Measurements from ENCODE around the gene HLA-DOA. TPM values are rescaled to one million over a fixed set of nuclear protein-coding genes. Genes with fewer than 3 reads are reported as not detected.

The HLA-DOA gene
- total RNA-seq (2012; rRNA removed): not detected in 2 replicates

DNA sequence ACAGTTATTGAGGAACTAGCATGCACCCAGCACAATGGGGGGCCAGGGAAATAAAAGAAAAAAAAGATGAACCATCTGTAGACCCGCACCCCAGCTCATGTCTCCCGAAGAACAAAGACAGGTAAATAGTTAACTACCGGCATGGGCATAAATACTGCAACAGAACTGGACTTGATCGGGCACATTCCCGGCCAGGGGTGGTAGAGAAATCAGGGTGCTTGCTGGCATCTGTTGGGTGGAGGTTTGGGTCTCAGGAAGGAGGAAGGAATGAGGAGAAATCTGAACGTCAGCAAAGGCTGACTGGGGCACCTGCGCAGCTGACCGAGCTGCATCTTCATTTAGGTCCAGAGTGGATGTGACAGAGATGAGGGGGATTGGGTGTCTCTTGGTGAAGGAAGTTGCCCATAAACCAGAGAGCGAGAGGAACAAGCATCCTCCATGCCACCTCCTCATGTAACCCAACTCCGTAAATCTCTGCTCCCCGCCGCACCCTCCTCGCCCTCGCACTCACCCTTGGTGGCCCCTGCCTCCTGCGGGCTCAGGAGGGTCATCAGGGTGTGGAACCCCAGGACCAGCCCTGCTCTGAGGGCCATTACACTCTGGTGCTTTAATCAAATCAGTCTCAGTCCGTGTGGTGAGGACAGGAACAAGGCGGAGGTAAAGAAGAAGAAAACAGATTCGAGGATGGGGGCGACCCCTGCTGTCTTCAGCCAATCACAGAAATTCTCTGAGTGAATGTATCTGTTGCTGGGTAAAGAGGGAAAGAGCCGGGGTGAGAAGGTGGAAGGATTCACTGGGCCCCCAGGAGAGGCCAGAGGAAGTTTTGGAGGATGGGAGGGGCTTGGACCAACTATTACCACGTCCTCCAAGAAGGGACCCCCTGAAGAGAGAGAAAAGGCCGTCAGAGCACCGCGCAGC lies at the start of gene HLA-DOA:
TSS of gene HLA-DOA (minus strand) at position 648 of the 918 bp plus-strand sequence.
- H3K9me3 ChIP-seq (replicated peaks; ENCODE audit: low read length): no peaks in the 10 kb centered on the region
- no peak within 1 kb of the TSS for H3K9ac ChIP-seq (ENCODE audit: low read depth, low read length)
- H3K4me2 ChIP-seq (ENCODE audit: low read length): peak within 1 kb of the TSS; percentile 23
- no peak within 1 kb of the TSS for H3K4me3 ChIP-seq (ENCODE audit: low read length)
- peaks cover 85% of the 10 kb centered on the region for H3K27me3 ChIP-seq (ENCODE audit: control insufficient read depth, insufficient read depth, low read length)
- no peaks in the 10 kb centered on the region for H3K4me1 ChIP-seq (ENCODE audit: control insufficient read depth, insufficient read depth, low read length)
- no peaks in the 10 kb centered on the region for H3K36me3 ChIP-seq (ENCODE audit: insufficient read depth, low read length)

DNA sequence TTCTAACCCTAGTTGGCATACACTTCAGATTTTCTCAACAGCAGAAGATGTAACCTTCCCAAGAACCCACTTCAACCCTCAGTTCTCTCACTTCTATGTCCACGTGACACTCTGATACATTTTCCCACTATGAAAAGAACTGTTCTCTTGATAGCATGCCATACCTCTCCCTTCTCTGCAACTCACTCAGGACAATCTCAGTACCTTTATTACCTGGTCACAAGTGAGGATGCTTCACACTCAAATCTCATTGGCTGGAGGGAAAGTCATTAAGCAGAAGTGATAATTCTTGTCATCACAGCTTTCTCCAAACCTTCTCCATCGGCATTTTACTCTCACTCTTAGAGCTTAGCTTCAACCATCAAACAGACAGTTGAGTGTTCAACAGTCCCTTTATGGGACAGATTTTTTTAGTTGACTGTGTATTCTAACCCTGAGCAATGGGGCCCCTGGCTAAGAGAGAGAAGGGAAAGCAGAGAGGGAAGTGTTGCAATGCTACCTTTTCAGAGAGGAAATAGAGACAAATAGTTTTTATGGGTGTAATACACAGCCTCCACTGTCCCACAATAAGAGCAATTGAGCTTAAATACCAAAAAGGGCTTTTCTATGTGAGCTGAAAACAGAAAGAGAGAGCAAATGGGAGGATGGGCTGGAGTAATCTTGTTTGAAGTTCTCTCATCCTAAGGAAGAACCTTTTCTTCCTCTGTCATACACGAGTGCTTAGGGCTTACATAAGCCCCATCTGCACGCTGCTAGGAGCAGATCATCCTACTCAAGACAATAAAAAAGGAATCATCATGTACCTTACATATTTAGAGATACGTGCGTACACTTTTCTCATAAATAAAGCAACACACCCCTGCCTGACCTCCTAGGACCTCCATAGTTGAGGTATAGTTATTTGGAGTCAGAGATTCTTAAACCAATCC lies 48.1 kb upstream of the HLA-DOA start:
- Histone ChIP-seq H3K36me3 (ENCODE audit: insufficient read depth, low read length) (no peaks in the 10 kb centered on the region), H3K4me3 (ENCODE audit: low read length) (no peak overlapping the region), H3K27me3 (ENCODE audit: control insufficient read depth, insufficient read depth, low read length) (peaks cover 44% of the 10 kb centered on the region), H3K9me3 (replicated peaks; ENCODE audit: low read length) (no peaks in the 10 kb centered on the region), H3K4me1 (ENCODE audit: control insufficient read depth, insufficient read depth, low read length) (no peaks in the 10 kb centered on the region), H3K4me2 (ENCODE audit: low read length) (no peak overlapping the region), H3K9ac (ENCODE audit: low read depth, low read length) (no peak overlapping the region)

DNA sequence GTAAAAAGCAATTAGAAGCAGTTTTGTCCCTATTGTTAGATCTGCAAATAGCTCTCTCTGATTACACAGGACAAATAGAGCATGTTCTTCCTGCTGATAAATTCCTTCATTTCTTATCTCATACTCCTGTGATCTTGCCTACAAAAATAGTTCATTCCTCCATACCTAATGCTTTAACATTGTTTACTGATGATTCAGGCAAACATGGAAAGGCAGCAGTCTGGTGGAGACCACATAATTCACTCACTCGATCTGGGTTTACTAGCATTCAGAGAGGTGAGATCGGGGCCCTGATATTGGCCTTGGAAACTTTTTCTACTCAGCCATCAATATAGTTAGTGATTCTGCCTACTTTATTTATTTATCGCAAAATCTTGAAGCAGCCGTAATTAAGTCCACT lies 43.8 kb upstream of the HLA-DOA start:
- peaks cover 68% of the 10 kb centered on the region for H3K27me3 ChIP-seq (ENCODE audit: control insufficient read depth, insufficient read depth, low read length)
- H3K9me3 ChIP-seq (replicated peaks; ENCODE audit: low read length): no peaks in the 10 kb centered on the region
- H3K4me2 ChIP-seq (ENCODE audit: low read length): no peak overlapping the region
- no peak overlapping the region for H3K9ac ChIP-seq (ENCODE audit: low read depth, low read length)
- no peaks in the 10 kb centered on the region for H3K4me1 ChIP-seq (ENCODE audit: control insufficient read depth, insufficient read depth, low read length)
- no peaks in the 10 kb centered on the region for H3K36me3 ChIP-seq (ENCODE audit: insufficient read depth, low read length)
- no peak overlapping the region for H3K4me3 ChIP-seq (ENCODE audit: low read length)

GRCh38 chr6:33052627-33053026 lies 43.2 kb upstream of the HLA-DOA start:
- no peak overlapping the region for H3K4me2 ChIP-seq (ENCODE audit: low read length)
- no peaks in the 10 kb centered on the region for H3K36me3 ChIP-seq (ENCODE audit: insufficient read depth, low read length)
- no peaks in the 10 kb centered on the region for H3K4me1 ChIP-seq (ENCODE audit: control insufficient read depth, insufficient read depth, low read length)
- H3K9me3 ChIP-seq (replicated peaks; ENCODE audit: low read length): no peaks in the 10 kb centered on the region
- H3K4me3 ChIP-seq (ENCODE audit: low read length): no peak overlapping the region
- no peak overlapping the region for H3K9ac ChIP-seq (ENCODE audit: low read depth, low read length)
- H3K27me3 ChIP-seq (ENCODE audit: control insufficient read depth, insufficient read depth, low read length): peaks cover 67% of the 10 kb centered on the region

DNA sequence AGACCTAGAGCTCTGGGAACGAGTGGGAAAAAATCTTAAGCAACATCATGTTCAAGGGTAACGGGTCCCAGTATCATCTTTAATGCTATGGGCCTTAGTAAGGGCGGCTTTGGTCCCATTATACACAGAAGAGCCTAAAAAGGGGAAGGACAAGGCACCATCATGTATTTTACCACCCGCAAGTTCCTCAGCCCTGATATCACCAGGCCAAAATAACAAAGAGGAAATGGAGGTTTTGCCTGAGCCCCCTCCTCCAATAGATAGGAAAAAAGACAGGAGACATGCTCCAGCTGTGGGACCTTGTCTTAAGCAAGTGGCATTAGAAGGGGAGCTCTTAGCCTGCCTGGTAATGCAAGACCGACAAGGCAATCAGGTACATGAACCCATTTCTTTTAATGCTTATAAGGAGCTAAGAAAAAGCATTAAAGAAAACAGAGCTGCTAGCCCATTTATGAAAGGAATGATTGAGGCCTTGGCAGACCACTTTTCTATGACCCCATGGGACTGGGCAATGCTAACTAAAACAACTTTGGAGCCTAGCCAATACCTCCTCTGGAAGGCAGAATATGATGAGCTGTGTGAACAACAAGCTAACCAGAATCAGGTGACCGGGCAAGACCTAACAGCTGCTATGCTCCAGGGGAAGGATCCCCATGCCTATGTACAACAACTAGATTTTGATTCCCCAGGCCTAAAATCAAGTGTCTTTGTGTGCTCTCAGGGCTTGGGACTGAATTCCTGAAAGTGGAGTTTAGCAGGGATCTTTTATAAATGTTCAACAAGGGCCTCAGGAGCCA lies 40.8 kb upstream of the HLA-DOA start:
- H3K4me3 ChIP-seq (ENCODE audit: low read length): no peak overlapping the region
- peaks cover 69% of the 10 kb centered on the region for H3K27me3 ChIP-seq (ENCODE audit: control insufficient read depth, insufficient read depth, low read length)
- no peak overlapping the region for H3K4me2 ChIP-seq (ENCODE audit: low read length)
- H3K36me3 ChIP-seq (ENCODE audit: insufficient read depth, low read length): no peaks in the 10 kb centered on the region
- H3K9me3 ChIP-seq (replicated peaks; ENCODE audit: low read length): no peaks in the 10 kb centered on the region
- H3K4me1 ChIP-seq (ENCODE audit: control insufficient read depth, insufficient read depth, low read length): no peaks in the 10 kb centered on the region
- no peak overlapping the region for H3K9ac ChIP-seq (ENCODE audit: low read depth, low read length)

- H3K9me3 ChIP-seq (replicated peaks; ENCODE audit: low read length): no peaks in the 10 kb centered on the region
- no peaks in the 10 kb centered on the region for H3K36me3 ChIP-seq (ENCODE audit: insufficient read depth, low read length)
- no peaks in the 10 kb centered on the region for H3K4me1 ChIP-seq (ENCODE audit: control insufficient read depth, insufficient read depth, low read length)
These were observed 40.1 kb upstream of the HLA-DOA start for GRCh38 chr6:33049323-33050013.

DNA sequence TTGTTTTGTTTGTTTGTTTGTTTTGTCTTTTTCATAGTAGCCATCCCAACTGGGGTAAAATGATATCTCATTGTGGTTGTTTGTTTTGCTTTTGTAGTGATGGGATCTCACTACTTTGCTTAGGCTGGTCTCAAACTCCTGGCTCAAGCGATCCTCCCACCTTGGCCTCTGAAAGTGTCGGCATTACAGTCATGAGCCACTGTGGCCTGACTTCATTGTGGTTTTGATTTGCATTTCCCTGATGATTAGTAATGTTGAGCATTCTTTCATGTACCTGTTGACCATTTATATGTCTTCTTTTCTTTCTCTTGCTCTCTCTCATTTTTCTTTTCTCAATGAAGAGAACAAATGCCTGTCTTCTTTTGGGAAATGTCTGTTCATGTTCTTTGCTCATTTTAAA lies 30.8 kb upstream of the HLA-DOA start:
- Histone ChIP-seq H3K36me3 (ENCODE audit: insufficient read depth, low read length) (no peaks in the 10 kb centered on the region), H3K4me1 (ENCODE audit: control insufficient read depth, insufficient read depth, low read length) (no peaks in the 10 kb centered on the region), H3K4me3 (ENCODE audit: low read length) (no peak overlapping the region), H3K9me3 (replicated peaks; ENCODE audit: low read length) (no peaks in the 10 kb centered on the region), H3K9ac (ENCODE audit: low read depth, low read length) (no peak overlapping the region), H3K27me3 (ENCODE audit: control insufficient read depth, insufficient read depth, low read length) (peaks cover 48% of the 10 kb centered on the region), H3K4me2 (ENCODE audit: low read length) (no peak overlapping the region)

More at GRCh38 chr6:33049323-33050013, 40.1 kb upstream of the HLA-DOA start:
- Histone ChIP-seq H3K4me3 (ENCODE audit: low read length) (no peak overlapping the region), H3K9ac (ENCODE audit: low read depth, low read length) (no peak overlapping the region), H3K4me2 (ENCODE audit: low read length) (no peak overlapping the region), H3K27me3 (ENCODE audit: control insufficient read depth, insufficient read depth, low read length) (peaks cover 66% of the 10 kb centered on the region)

GRCh38 chr6:33036535-33036934 lies 27.1 kb upstream of the HLA-DOA start:
- no peak overlapping the region for H3K4me3 ChIP-seq (ENCODE audit: low read length)
- H3K36me3 ChIP-seq (ENCODE audit: insufficient read depth, low read length): no peaks in the 10 kb centered on the region
- H3K4me1 ChIP-seq (ENCODE audit: control insufficient read depth, insufficient read depth, low read length): no peaks in the 10 kb centered on the region
- H3K9ac ChIP-seq (ENCODE audit: low read depth, low read length): no peak overlapping the region
- no peak overlapping the region for H3K4me2 ChIP-seq (ENCODE audit: low read length)
- no peaks in the 10 kb centered on the region for H3K9me3 ChIP-seq (replicated peaks; ENCODE audit: low read length)
- H3K27me3 ChIP-seq (ENCODE audit: control insufficient read depth, insufficient read depth, low read length): peaks cover 74% of the 10 kb centered on the region

DNA sequence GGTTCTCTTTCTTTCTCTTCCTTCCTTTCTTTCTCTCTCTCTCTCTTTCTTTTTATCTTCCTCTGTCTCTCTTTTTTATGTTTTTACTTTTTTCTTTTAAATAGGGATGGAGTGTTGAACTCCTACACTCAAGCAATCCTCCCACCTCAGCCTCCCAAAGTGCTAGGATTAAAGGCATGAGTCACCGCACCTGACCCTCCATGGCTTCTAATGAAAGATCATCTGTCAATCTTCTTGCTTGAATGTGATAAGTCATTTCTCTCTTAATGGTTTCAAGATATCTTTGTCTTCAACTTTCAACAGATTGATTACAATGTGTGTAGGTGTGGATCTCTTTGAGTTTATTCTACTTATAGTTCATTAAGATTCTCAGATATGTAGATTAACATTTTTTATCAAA lies 25.2 kb upstream of the HLA-DOA start:
- no peak overlapping the region for H3K9ac ChIP-seq (ENCODE audit: low read depth, low read length)
- H3K4me1 ChIP-seq (ENCODE audit: control insufficient read depth, insufficient read depth, low read length): no peaks in the 10 kb centered on the region
- H3K4me2 ChIP-seq (ENCODE audit: low read length): no peak overlapping the region
- H3K4me3 ChIP-seq (ENCODE audit: low read length): no peak overlapping the region
- peaks cover 87% of the 10 kb centered on the region for H3K27me3 ChIP-seq (ENCODE audit: control insufficient read depth, insufficient read depth, low read length)
- no peaks in the 10 kb centered on the region for H3K9me3 ChIP-seq (replicated peaks; ENCODE audit: low read length)
- H3K36me3 ChIP-seq (ENCODE audit: insufficient read depth, low read length): no peaks in the 10 kb centered on the region

GRCh38 chr6:33030245-33030644 lies 20.9 kb upstream of the HLA-DOA start:
- Histone ChIP-seq H3K4me2 (ENCODE audit: low read length) (no peak overlapping the region), H3K4me3 (ENCODE audit: low read length) (no peak overlapping the region), H3K36me3 (ENCODE audit: insufficient read depth, low read length) (no peaks in the 10 kb centered on the region), H3K4me1 (ENCODE audit: control insufficient read depth, insufficient read depth, low read length) (no peaks in the 10 kb centered on the region), H3K9ac (ENCODE audit: low read depth, low read length) (no peak overlapping the region), H3K27me3 (ENCODE audit: control insufficient read depth, insufficient read depth, low read length) (peaks cover 79% of the 10 kb centered on the region), H3K9me3 (replicated peaks; ENCODE audit: low read length) (no peaks in the 10 kb centered on the region)

Data from skeletal muscle satellite cell (primary cell).